ENCODE results near the gene ADM2. TPM values are rescaled to one million over a fixed set of nuclear protein-coding genes. Genes with fewer than 3 reads are reported as not detected.

ADM2 gene
- total and polyA plus RNA-seq, 2 of the 13 experiments (the other 11 are each of a cell fraction or from before 2014, with no cell fraction given): 1.2 to 3.0 TPM

DNA sequence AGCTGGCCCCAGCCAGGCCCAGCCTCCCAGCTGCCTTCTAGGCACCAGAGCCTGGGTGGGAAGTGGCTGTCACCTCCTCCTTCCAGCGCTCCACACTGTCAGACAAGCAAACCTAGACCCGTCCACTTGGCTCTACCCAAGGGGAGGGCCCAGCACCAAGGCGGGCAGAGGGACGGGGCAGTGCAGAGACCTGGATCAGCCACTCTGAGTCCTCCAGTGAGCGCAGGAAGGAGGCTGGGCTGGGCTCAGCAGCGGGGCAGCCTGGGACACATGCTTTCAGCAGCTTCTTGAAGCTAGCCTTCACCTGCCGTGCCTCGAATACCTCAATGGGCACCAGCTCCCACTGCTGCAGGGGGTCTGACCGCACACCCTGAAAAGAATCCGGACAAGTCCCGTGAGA, 25.3 kb upstream of the ADM2 start:
- intact Hi-C loops (cut with micrococcal nuclease; ENCODE audit: unreplicated experiment) (no loop called here), in situ Hi-C loops (cut with HindIII; ENCODE audit: extremely low pct_ligation_motif_present, low pct_unique_long_range_greater_than_20kb) (no loop called here)
- H3K4me3 ChIP-seq (replicated peaks in 1 of 3; ENCODE audit: insufficient read depth in 1 of 3, low read depth in 2 of 3, low read length in 3 of 3): no peak overlapping the region
- H3K9ac ChIP-seq (ENCODE audit: insufficient read depth, low read depth, low read length): no peak overlapping the region
- ChIA-PET POLR2A (no interaction called here), CTCF (ENCODE audit: low intra/inter-chr PET ratio, low total read pairs) (no interaction called here)
- 100% methylated on average over 7 of the region's 11 CpGs for WGBS (ENCODE audit: low lambda C conversion rate)
- no peaks in the 10 kb centered on the region for H3K27me3 ChIP-seq (ENCODE audit: control insufficient read depth in 1 of 2, insufficient read depth in 2 of 2, low read length in 2 of 2)
- no peak for DNase-seq (ENCODE audit: low spot score)
- no peaks in the 10 kb centered on the region for H3K79me2 ChIP-seq (ENCODE audit: insufficient read depth, low read length)
- FAIRE-seq: no peak
- no peaks in the 10 kb centered on the region for H3K4me1 ChIP-seq (ENCODE audit: insufficient read depth, low read length)
- no peak overlapping the region for H3K4me2 ChIP-seq (ENCODE audit: low read depth, low read length)
- H2AFZ ChIP-seq (ENCODE audit: low read length): no peak overlapping the region
- no peaks in the 10 kb centered on the region for H3K9me3 ChIP-seq (ENCODE audit: low read length)
- peaks cover 25 to 52% of the 10 kb centered on the region in 2 experiments; a peak in 4 of 5 replicates for H3K36me3 ChIP-seq (replicated peaks in 1 of 2; ENCODE audit: control insufficient read depth in 1 of 2, insufficient read depth in 2 of 2, low read length in 2 of 2)
- no peak overlapping the region for H3K27ac ChIP-seq (ENCODE audit: extremely low read length, insufficient read depth, low read length)
- TF ChIP-seq, protein P1, sequence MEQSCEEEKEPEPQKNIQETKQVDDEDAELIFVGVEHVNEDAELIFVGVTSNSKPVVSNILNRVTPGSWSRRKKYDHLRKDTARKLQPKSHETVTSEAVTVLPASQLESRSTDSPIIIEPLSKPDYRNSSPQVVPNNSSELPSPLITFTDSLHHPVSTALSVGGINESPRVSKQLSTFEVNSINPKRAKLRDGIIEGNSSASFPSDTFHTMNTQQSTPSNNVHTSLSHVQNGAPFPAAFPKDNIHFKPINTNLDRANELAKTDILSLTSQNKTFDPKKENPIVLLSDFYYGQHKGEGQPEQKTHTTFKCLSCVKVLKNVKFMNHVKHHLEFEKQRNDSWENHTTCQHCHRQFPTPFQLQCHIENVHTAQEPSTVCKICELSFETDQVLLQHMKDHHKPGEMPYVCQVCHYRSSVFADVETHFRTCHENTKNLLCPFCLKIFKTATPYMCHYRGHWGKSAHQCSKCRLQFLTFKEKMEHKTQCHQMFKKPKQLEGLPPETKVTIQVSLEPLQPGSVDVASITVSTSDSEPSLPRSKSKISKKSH (CRISPR knock-in tag; IDR thresholded peaks at IDR 0.05; ENCODE audit: borderline replicate concordance): 0 out of 2 replicates have a peak, but pooled peaks have one; percentile 5
- TF ChIP-seq, protein P2, sequence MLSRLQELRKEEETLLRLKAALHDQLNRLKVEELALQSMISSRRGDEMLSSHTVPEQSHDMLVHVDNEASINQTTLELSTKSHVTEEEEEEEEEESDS (CRISPR knock-in tag; IDR thresholded peaks at IDR 0.05; ENCODE audit: borderline replicate concordance): no peak
- no peak for ATAC-seq
- H4K20me1 ChIP-seq (ENCODE audit: insufficient read depth, low read length): no peaks in the 10 kb centered on the region
- no TSS peak for BruUV-seq (replicated peaks)

DNA sequence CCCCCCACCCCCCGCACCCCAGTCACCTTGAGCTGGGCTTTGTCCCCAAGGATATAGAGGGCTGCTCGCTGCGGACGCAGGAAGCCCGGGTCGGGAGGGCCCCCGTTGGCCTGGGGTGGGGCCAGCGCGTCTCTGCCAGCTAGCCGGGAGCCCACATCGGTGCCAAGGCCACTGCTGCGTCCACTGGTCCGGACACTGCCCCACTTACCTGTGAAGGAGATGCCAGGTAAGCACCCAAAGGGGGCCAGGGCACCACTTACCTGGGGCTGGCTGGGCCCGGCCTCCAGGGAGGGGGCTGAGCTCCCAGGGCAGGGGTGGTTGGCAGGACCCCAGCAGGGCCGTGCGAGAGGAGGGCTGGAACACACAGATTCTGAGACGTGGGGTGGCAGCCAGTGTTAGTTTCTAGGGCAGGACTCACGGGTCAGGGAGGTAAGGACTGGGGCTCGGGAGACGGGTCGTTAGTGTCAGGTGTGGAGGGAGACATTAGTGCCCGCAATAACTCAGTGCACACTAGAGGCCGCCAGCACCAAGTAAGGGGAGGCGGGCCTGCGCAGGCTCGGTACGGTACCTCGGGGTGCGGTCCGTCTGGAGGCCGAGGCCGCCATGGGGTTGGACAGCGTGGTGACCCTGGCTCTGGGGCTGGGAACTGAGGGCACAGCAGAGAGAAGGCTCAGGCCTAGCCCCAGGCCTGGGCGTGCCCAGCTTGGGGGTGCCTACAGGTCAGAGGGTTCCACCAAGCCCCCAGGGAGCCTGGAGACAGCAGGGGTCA, 24.7 kb upstream of the ADM2 start:
- Histone ChIP-seq H3K9ac (ENCODE audit: insufficient read depth, low read depth, low read length) (no peak overlapping the region), H3K27ac (ENCODE audit: extremely low read length, insufficient read depth, low read length) (no peak overlapping the region), H3K9me3 (ENCODE audit: low read length) (no peaks in the 10 kb centered on the region), H3K27me3 (ENCODE audit: control insufficient read depth in 1 of 2, insufficient read depth in 2 of 2, low read length in 2 of 2) (no peaks in the 10 kb centered on the region), H3K79me2 (ENCODE audit: insufficient read depth, low read length) (no peaks in the 10 kb centered on the region), H2AFZ (ENCODE audit: low read length) (no peak overlapping the region), H3K36me3 (replicated peaks in 1 of 2; ENCODE audit: control insufficient read depth in 1 of 2, insufficient read depth in 2 of 2, low read length in 2 of 2) (peaks cover 27 to 52% of the 10 kb centered on the region in 2 experiments; a peak in 4 of 5 replicates), H3K4me2 (ENCODE audit: low read depth, low read length) (no peak overlapping the region), H3K4me3 (replicated peaks in 1 of 3; ENCODE audit: insufficient read depth in 1 of 3, low read depth in 2 of 3, low read length in 3 of 3) (no peak overlapping the region), H3K4me1 (ENCODE audit: insufficient read depth, low read length) (no peaks in the 10 kb centered on the region), H4K20me1 (ENCODE audit: insufficient read depth, low read length) (no peaks in the 10 kb centered on the region)
- FAIRE-seq: no peak
- ChIA-PET CTCF (ENCODE audit: low intra/inter-chr PET ratio, low total read pairs) (no interaction called here), POLR2A (no interaction called here)
- in situ Hi-C loops (cut with HindIII; ENCODE audit: extremely low pct_ligation_motif_present, low pct_unique_long_range_greater_than_20kb): no loop called here
- no peak for DNase-seq (ENCODE audit: low spot score)
- 97% methylated on average over 22 of the region's 34 CpGs for WGBS (ENCODE audit: low lambda C conversion rate)
- BruUV-seq (replicated peaks): no TSS peak
- peak; percentile 35 for ATAC-seq
- intact Hi-C loops (cut with micrococcal nuclease; ENCODE audit: unreplicated experiment): no loop called here
- TF ChIP-seq ZNF333 (CRISPR knock-in tag; IDR thresholded peaks at IDR 0.05; ENCODE audit: borderline replicate concordance) (no peak), RAD21 (CRISPR knock-in tag; IDR thresholded peaks at IDR 0.05) (peak; percentile 52; the same call in 1 of the 2 replicates), ZNF788 (CRISPR knock-in tag; IDR thresholded peaks at IDR 0.05; ENCODE audit: borderline replicate concordance) (no peak), ZNF335 (CRISPR knock-in tag; IDR thresholded peaks at IDR 0.05) (no peak)
- TF ChIP-seq, protein P3, sequence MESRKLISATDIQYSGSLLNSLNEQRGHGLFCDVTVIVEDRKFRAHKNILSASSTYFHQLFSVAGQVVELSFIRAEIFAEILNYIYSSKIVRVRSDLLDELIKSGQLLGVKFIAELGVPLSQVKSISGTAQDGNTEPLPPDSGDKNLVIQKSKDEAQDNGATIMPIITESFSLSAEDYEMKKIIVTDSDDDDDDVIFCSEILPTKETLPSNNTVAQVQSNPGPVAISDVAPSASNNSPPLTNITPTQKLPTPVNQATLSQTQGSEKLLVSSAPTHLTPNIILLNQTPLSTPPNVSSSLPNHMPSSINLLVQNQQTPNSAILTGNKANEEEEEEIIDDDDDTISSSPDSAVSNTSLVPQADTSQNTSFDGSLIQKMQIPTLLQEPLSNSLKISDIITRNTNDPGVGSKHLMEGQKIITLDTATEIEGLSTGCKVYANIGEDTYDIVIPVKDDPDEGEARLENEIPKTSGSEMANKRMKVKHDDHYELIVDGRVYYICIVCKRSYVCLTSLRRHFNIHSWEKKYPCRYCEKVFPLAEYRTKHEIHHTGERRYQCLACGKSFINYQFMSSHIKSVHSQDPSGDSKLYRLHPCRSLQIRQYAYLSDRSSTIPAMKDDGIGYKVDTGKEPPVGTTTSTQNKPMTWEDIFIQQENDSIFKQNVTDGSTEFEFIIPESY (CRISPR knock-in tag; IDR thresholded peaks at IDR 0.05): peak; percentile 29; the same call in 1 of the 2 replicates
- TF ChIP-seq, protein P4, sequence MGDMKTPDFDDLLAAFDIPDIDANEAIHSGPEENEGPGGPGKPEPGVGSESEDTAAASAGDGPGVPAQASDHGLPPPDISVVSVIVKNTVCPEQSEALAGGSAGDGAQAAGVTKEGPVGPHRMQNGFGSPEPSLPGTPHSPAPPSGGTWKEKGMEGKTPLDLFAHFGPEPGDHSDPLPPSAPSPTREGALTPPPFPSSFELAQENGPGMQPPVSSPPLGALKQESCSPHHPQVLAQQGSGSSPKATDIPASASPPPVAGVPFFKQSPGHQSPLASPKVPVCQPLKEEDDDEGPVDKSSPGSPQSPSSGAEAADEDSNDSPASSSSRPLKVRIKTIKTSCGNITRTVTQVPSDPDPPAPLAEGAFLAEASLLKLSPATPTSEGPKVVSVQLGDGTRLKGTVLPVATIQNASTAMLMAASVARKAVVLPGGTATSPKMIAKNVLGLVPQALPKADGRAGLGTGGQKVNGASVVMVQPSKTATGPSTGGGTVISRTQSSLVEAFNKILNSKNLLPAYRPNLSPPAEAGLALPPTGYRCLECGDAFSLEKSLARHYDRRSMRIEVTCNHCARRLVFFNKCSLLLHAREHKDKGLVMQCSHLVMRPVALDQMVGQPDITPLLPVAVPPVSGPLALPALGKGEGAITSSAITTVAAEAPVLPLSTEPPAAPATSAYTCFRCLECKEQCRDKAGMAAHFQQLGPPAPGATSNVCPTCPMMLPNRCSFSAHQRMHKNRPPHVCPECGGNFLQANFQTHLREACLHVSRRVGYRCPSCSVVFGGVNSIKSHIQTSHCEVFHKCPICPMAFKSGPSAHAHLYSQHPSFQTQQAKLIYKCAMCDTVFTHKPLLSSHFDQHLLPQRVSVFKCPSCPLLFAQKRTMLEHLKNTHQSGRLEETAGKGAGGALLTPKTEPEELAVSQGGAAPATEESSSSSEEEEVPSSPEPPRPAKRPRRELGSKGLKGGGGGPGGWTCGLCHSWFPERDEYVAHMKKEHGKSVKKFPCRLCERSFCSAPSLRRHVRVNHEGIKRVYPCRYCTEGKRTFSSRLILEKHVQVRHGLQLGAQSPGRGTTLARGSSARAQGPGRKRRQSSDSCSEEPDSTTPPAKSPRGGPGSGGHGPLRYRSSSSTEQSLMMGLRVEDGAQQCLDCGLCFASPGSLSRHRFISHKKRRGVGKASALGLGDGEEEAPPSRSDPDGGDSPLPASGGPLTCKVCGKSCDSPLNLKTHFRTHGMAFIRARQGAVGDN (CRISPR knock-in tag; IDR thresholded peaks at IDR 0.05): peak; percentile 19; the same call in 1 of the 2 replicates

Measured in HepG2 (cell line).